ENCODE measurements around the gene CD300A.

Gene CD300A

DNA sequence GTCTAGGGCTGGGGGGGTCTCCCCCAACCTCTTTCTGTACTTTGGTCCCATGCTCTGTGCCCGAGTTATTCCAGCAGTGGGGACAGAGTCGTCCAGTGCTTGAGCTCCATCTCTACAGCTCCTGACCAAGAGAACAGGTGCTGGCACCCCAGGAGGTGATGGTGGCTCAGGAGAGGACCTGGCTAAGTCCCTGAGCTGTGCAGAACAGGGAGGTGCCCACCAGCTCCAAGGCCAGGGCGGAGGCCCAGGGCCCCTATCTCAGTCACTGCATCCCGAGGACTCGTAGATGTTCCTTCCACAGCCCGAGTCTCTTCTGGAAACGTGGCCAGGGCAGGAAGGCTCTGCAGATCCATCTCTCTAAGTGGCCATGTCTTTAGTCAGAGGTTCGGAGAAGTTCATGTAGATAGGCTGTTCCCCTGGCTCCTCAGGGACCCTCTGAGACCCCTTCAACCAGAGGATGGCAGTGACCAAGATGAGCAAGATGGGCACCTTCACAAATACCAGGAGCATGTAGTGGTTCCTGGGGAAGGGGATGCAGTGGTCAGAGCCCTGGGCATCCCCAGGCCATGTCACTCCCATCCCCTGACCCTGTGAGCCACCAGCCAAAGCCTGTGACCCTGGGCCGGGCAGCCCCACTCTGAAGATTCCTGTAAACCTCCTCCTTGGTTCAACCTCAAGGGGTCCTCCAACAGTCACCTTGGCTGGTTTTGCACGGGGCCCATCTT, 56.1 kb downstream of the CD300A start:
- DNase-seq: no peak

DNA sequence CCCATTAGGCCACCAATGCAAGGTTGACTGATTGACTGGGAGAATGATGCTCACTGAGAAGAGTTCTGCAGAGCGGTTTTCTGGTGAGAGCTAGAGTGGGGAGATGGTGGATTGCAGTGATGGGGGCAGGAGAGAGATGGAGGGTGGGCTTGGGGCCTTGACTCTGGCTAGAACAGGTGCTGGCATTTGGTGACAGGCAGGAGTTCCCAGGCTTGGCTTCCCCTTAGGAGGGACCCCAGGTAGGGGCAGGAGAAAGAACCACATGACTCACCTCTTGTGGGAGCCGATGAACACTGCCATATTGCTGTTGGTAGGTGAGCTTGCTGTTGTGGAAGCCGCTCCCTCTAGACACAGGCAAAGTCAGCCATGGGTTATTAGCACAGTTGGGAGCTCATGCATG, 56.9 kb downstream of the CD300A start:
- no peak for DNase-seq

DNA sequence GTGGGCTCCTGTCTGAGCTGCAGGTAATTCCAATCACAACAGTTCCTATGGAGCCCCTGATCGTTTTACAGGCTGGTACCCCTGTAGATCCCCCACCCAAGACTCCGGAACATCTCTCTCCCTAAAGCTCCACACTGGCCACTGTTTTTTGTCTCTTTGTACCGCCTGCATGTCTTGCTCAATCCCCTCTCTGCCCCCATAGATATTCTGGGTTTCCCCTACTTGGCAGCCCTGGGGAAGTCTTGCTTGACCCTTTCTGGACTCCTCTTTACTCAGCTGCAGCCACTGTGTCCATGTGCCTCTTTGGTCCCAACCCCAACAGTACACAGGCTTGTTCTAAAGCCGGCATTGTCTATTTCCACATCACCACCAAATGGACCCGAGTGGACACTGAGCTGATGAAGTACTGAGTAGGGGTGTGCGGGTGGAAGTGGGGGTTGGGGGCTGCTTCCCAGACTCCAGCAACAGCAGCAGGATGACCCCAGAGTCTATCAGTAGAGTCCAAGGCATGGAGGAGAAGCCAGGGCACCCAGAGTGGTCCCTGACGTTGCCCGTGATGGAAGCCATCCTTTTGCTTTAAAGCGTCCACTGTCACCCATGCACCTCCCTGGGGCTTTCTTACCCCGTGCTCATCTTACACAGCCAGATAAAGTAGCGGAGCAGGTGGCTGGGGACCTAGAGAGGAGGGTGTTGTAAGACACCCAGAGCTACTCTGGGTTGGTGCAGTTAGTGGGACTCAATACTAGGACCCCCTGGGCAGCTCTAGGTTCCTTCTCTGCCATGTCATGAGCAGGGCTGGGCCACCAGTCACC, 58.4 kb downstream of the CD300A start:
- no peak for DNase-seq

DNA sequence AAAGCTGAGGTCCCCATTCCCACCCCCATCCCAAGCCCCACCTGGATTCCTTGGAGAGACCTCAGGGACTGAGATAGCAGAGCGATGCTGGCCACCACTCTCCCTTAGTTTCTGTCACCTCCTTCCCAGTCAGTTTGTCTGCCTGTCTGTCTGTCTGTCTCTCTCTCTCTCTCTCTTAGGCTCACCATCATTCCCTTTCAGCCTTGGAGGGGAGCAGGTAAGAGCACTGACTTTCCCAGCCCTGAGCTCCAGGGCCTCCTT, 59.0 kb downstream of the CD300A start:
- no peak for DNase-seq

DNA sequence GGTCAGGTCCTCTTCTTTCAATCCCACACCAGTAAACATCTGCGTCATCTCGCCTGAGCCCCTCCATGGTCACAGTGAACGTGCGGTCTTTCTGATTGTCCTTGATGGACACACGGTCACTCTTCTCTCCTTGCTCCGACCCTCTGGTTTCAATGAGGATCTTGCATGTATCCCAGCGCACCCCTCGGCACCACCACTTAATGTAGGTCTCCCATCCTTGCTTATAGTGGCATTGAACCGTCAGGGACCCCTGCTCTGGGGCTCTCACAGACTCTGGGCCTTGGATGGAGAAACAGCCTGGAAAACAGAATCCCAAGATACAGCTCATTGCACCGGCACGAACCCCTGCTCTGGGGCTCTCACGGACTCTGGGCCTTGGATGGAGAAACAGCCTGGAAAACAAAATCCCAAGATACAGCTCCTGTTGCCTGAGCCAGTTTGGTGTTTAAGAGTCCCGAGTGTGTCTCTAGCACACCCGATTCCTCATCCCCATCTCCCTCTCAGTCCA, 59.4 kb downstream of the CD300A start:
- DNase-seq: no peak

DNA sequence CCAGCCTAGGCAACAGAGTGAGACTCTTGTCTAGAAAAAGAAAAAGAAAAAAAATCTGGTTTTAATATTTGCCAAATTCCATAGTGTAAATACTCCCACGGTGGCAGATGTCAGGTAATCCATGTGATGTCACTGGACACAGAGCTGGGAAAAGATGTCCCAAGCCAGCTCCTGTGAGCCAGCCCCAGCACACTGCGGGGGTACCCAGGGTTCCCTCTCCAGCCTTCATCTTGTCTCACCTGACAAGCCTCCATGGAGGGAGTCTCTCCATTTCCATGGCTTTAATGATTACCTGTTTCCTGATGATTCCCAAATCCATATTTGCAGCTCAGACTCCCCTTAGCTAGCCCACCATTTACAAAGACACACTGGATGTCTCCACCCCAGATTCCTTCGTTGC, 60.2 kb downstream of the CD300A start:
- DNase-seq: no peak

DNA sequence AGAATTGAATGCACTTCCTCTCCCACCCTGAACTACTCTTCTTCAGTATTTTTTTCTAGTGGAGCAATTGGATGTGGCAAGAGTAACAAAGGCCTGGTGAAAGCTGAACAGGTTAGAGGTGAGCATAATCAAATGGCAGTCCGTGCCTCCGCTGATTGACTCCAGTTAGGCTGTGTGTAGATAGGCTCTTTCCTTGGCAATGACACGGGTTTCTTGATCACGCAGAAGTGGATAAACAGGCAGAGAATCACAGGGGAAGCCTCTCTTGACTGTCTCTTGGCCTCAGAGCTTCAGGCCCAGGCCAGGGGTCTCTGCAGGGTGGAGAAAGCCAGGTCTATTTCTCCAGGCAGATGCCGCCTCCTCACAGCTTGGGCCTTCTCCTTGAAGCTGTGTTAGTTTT, 60.6 kb downstream of the CD300A start:
- no peak for DNase-seq

DNA sequence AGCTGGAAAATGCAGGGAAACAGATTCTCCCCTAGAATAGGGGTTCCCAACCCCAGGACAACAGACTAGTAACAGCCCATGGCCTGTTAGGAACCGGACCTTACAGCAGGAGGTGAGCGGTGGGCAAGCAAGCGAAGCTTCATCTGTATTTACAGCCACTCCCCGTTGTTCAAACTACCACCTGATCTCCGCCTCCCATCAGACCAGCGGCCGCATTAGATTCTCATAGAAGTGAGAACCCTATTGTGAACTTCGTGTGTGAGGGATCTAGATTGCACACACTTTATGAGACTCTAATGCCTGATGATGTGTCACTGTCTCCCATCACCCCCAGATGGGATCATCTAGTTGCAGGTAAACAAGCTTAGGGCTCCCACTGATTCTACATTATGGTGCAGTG, 61.3 kb downstream of the CD300A start:
- DNase-seq: no peak

DNA sequence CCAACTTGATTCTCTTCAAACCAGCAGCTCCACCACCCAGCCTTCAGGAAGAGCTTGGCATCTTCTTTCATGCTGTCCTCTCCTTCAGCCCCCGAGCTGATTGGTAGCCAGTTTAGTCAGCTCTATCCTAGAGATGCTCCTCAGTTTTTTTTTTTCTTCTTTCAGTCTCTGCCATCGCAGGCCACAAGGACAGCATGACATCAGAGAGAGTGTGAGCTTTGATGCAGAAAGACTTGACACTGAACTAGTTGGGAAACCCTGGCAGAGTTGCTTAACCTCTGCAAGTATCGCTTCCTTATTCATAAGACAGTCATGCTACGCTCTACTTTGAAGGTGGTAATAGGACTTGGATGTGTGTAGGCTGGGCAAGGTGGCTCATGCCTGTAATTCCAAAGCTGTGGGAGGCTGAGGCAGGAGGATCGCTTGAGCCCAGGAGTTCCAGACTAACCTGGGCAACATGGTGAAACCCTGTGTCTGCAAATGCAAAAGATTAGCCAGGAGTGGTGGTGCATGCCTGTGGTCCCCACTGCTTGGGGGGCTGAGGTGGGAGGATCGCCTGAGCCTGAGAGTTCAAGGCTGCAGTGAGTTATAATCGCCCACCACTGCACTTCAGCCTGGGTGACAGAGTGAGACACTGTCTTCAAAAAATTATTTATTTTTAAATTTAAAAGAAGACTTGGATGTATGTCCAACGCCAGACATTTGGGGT, 62.2 kb downstream of the CD300A start:
- DNase-seq: no peak

DNA sequence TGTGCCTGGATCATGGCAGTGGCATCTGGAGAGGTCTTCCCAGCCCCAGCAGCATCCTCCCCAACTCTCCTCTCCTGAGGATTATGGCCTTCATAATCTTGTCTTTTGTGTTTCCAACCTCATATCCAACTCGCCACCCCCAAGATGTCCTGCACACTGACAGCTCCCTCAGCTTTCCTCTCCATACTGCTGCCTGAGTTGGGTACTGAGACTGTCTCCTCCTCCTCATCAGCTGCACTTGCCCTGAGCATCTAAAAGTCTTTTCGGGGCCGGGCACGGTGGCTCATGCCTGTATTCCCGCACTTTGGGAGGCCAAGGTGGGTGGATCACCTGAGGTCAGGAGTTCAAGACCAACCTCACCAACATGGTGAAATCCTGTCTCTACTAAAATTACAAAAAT, 62.8 kb downstream of the CD300A start:
- no peak for DNase-seq

DNA sequence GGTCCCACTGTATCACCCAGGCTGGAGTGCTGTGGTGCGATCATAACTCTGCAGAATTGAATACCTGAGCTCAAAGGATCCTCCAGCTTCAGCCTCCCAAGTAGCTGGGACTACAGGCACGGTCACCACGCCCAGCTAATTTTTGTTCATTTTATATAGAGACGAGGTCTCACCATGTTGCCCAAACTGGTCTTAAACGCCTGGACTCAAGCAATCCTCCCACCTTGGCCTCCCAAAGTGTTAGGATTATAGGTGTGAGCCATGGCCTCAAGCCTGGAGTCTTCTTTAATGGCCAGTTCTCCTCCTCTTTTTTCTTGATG, 64.4 kb downstream of the CD300A start:
- DNase-seq: no peak

DNA sequence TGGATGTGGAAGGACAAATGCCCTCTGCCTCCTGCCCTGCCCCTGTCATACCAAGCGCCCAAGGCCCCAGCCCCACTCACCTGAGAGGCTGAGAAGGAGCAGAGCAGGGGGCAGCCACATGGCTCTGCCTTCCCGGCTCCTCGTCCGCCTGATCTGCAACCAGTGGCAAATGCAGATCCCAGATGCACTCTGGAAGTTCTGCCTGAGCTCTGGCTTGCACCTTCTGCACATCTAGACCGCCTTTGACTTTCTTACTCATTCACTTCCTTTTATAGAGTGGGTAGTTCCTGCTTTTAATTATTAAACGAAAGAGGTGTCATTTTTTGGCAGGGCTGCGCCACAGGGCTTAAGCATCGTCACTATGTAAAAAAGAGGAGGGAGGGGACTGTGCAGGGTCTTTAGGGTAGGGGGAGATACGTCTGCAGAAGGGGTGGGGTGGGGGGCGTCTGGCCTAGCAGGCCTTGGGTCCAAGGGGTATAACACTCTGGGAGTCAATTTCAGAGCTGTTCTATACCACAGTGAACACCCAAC, 64.9 kb downstream of the CD300A start, which contains the start of gene CD300LB:
Gene CD300LB (minus strand): TSS at position 245 of the 531 bp plus-strand sequence. CDS start 125 bp downstream, at position 120.
- DNase-seq: no peak

DNA sequence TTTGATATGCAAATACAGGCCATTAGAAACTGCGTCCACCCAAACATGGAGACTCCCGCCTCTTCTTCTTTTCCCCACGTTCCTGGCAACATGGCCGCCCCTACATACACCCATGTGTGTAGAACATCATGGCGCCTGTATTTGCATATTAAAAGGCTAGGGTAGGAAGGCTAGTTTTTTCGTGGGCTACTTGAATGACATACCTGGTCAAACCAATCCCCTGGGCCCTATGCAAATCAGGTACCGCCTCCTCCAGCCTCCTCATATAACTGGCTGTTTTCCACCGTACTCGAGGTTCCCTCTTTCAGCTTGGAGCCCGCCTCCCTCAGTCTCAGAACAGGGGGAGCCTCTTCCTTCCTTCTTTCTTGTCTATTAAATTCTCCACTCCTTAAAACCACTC, 65.7 kb downstream of the CD300A start:
- DNase-seq: no peak
